Endothelial cell of hepatic sinusoid (primary cell): ENCODE measurements around the gene KIR2DL4.
"Not testable (repeated sequence)": the region's sequence is repeated elsewhere in the genome, so short reads cannot be mapped to it uniquely, and the experiment has no call there.

Experiments used
- in situ Hi-C: cut with HindIII; loops from 2 replicates; pipeline ENCODE4 v1.10.0; 2017; ENCODE audit warnings: low sequenced_read_pairs

The KIR2DL4 gene

DNA sequence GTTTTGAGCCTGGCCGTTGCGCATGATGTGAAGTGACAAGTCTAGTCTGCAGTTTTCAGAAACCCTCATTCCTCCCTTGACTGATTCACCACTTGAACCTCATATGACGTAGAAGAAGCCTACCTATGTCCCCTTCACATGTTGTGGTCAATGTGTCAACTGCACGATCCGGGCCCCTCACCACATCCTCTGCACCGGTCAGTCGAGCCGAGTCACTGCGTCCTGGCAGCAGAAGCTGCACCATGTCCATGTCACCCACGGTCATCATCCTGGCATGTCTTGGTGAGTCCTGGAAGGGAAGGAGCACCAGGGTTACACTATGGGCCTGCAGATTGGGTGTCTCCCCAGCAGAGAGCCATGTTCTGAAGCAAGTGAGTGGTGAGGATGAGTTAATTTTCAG is at the start of gene KIR2DL4:
KIR2DL4 (plus strand) TSS at position 201 of the 400 bp plus-strand sequence; CDS start at position 243, 42 bp downstream.
- in situ Hi-C loops = no loop called here

DNA sequence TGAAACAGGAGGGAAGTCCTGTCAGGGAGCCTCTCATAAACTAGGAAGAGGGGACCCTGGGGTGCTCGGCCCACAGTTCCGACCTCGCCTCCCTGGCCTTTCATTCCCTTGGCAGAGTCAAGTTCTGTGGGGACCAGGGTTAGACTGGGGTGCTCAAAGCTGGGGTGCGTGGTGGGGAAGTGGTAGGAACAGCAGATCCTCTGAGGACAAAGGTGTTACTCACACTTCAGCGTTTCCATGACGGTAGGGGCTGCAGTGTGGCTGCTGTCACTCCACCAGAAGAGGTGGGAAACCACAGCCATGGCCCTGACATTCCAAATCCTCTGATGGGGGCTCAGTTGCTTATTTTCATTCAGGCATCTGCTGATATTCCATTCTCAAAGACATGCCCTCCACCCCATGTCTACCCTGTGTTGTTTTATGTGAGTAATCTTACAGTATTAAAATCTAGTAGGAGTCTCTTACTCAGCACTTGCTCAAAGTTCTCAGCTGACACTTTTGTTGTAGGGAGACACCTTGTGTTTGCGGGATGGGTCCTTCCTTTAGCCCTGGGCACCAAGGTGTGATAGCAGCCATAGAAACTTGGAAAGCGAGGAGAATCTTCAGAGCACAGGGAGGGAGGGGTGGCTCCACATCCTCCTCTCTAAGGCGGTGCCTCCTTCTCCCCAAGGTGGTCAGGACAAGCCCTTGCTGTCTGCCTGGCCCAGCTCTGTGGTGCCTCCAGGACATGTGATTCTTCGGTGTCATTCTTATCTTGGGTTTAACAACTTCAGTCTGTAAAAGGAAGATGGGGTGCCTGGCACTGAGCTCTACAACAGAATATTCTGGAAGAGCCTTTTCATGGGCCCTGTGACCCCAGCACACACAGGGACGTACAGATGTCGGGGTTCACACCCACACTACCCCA is 47.0 kb upstream of the KIR2DL4 start:
- in situ Hi-C loops = not testable (repeated sequence)

GRCh38 chr19:54758577-54758976 is 44.8 kb upstream of the KIR2DL4 start:
- in situ Hi-C loops = not testable (repeated sequence)

DNA sequence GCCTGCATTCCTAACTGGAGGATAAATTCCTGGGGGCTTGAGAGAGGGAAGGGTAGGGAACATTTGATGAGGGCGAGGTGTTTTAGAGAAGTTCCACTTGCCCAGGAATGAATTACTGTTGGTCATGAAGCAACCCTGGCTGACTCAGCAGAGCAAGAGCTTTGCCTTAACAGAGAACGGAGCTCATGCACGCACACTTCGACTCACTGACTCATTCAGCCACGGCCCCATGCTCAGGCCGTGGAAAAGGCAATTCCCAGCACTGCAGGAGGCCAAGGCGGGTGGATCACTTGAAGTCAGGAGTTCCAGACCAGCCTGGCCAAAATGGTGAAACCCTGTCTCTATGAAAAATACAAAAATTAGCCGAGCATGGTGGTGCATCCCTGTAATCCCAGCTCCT is 39.2 kb upstream of the KIR2DL4 start:
- in situ Hi-C loops = not testable (repeated sequence)

- in situ Hi-C loops = not testable (repeated sequence)
Measured at GRCh38 chr19:54766464-54766863, 36.9 kb upstream of the KIR2DL4 start.

- in situ Hi-C loops = not testable (repeated sequence)
Measured at GRCh38 chr19:54769646-54770045, 33.8 kb upstream of the KIR2DL4 start, which contains the start of gene KIR2DL1. KIR2DL1 (plus strand) TSS chr19:54769793; CDS start chr19:54769851, 58 bp downstream.

- in situ Hi-C loops = not testable (repeated sequence)
Measured at GRCh38 chr19:54770511-54770910, 32.9 kb upstream of the KIR2DL4 start.

DNA sequence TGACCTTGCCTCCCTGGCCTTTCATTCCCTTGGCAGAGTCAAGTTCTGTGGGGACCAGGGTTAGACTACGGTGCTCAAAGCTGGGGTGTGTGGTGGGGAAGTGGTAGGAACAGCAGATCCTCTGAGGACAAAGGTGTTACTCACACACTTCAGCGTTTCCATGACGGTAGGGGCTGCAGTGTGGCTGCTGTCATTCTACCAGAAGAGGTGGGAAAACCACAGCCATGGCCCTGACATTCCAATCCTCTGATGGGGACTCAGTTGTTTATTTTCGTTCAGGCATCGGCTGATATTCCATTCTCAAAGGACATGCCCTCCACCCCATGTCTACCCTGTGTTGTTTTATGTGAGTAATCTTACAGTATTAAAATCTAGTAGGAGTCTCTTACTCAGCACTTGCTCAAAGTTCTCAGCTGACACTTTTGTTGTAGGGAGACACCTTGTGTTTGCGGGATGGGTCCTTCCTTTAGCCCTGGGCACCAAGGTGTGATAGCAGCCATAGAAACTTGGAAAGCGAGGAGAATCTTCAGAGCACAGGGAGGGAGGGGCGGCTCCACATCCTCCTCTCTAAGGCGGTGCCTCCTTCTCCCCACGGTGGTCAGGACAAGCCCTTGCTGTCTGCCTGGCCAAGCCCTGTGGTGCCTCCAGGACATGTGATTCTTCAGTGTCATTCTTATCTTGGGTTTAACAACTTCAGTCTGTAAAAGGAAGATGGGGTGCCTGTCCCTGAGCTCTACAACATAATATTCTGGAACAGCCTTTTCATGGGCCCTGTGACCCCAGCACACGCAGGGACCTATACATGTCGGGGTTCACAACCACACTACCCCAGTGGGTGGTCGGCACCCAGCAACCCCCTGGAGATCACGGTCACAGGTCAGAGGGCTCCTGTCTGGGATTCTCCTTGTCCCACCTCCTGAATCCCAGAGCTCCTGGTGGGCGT is 32.1 kb upstream of the KIR2DL4 start:
- in situ Hi-C loops = not testable (repeated sequence)

DNA sequence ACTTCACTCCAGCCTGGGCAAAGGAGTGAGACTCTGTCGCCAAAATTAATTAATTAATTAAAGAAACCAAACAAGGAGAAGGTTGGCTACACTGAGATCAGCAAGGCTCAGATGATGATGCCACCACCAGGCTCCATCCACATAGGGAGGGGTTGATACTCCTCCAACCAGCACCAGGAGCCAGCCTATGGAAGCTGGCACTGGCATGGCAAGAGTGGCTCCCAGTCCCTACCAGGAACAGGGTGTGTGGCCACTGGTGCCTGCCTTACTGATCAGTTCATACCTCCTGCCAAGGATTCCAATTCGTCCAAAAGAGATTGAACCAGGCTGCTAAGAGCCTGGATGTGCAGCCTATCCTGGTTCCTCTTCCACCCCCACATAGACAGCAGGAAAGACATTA is 30.7 kb upstream of the KIR2DL4 start:
- in situ Hi-C loops = not testable (repeated sequence)

DNA sequence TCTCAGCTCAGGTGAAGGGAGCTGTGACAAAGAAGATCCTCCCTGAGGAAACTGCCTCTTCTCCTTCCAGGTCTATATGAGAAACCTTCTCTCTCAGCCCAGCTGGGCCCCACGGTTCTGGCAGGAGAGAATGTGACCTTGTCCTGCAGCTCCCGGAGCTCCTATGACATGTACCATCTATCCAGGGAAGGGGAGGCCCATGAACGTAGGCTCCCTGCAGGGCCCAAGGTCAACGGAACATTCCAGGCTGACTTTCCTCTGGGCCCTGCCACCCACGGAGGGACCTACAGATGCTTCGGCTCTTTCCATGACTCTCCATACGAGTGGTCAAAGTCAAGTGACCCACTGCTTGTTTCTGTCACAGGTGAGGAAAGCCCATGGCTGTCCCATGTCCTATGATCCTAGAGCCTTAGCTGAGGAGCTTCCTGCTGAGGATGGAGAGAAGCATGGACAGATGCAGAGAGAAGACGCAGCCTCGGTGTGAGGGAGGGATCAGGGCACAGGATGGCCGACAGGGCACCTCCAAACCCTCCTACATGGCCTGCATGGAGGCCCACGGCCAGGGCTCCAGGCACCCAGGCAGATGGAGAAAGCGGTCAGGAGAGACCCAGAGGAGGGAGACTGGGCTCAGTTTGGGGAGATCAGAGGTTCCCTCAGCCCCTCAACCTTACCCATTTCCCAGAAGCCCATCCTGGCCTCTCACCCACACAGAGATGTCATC is 28.2 kb upstream of the KIR2DL4 start:
- in situ Hi-C loops = not testable (repeated sequence)

DNA sequence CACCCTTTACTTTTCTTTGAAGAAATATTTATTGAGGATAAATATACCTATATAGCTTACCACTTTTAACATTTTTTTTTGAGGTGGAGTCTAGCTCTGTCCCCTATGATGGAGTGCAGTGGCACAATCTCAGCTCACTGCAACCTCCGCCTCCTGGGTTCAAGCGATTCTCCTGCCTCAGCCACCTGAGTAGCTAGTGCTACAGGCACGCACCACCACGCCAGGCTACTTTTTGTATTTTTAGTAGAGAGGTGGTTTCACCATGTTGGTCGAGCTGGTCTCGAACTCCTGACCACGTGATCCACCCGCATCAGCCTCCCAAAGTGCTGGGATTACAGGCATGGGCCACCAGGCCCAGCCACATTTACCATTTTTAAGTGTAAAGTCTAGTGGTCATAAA is 27.6 kb upstream of the KIR2DL4 start:
- in situ Hi-C loops = not testable (repeated sequence)

DNA sequence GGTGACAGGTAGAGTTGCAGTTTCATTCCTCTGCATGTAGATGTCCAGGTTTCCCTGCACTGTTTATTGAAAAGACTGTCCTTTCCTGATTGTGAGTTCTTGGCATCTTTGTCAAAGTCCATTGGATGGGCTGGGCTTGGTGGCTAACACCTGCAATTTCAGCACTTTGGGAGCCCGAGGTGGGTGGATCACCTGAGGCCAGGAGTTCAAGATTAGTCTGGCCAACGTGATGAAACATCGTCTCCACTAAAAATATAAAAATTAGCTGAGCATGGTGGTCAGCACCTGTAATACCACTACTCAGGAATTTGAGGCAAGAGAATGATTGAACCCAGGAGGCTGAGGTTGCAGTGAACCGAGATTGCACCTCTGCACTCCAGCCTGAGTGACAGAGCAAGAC is 25.6 kb upstream of the KIR2DL4 start:
- in situ Hi-C loops = not testable (repeated sequence)

- in situ Hi-C loops = not testable (repeated sequence)
Measured at GRCh38 chr19:54778896-54779295, 24.5 kb upstream of the KIR2DL4 start.

DNA sequence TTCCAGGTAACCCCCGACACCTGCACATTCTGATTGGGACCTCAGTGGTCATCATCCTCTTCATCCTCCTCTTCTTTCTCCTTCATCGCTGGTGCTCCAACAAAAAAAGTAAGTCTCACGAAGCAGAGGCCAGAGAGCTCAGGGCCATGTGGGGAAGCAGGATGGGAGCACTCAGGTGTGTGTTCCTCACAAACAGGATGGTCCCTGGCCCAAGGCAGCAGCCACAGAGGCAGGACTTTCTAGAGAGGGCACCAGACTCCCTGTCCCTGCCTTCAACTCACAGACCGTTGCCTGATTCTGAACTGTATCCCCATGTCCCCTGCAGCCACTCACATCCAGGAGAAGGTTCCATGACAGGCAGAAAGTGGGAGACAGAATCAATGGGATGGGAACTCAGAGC is 20.5 kb upstream of the KIR2DL4 start:
- in situ Hi-C loops = not testable (repeated sequence)

DNA sequence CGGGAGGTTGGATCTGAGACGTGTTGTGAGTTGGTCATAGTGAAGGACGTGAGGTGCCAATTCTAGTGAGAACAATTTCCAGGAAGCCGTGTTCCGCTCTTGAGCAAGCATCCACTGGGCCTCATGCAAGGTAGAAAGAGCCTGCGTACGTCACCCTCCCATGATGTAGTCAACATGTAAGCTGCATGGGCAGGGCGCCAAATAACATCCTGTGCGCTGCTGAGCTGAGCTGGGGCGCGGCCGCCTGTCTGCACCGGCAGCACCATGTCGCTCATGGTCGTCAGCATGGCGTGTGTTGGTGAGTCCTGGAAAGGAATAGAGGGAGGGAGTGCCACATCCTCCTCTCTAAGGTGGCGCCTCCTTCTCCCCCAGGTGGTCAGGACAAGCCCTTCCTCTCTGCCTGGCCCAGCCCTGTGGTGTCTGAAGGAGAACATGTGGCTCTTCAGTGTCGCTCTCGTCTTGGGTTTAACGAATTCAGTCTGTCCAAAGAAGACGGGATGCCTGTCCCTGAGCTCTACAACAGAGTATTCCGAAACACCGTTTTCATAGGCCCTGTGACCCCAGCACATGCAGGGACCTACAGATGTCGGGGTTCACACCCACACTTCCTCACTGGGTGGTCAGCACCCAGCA is 17.2 kb upstream of the KIR2DL4 start:
- in situ Hi-C loops = not testable (repeated sequence)

GRCh38 chr19:54788154-54788553 is 15.3 kb upstream of the KIR2DL4 start:
- in situ Hi-C loops = not testable (repeated sequence)

DNA sequence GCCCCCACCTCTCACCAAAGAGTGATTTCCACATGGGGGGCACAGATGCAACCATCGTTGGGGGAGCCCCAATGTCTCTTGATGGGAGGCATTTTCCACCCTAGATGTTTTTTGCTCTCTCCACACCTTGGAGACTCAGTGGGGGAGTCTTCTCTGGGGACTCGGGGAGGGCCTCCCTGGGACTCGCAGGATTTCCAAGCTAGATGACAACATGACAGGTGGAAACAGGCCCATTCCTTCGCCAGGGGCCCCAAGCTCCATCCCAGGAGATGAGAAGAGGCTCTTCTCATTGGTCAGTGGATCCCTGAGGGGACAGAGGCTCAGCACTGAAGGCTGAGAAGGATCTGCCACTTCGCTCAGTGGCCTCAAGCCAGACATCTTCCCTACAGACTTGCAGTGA is 12.7 kb upstream of the KIR2DL4 start:
- in situ Hi-C loops = no loop called here

- in situ Hi-C loops = no loop called here
Measured at GRCh38 chr19:54791476-54791875, 11.9 kb upstream of the KIR2DL4 start.

DNA sequence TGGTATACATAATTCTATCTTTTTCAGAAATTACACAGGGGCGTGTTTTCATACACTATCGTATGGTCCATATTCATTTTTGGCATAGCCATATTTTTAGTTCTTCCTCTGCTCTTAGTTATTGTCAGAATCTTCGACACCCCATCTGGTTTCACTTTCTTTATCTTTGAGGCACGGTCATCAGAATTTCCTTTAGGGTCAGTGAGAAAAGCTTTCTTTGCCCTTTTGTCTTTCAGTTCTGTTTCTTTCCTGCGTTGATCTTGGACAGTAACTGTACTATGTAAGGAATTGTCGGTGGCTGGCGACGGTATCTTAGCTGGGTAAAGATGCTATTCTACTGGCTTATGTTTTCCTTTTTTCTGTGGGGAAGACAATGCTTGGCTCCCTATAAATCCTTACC is 10.6 kb upstream of the KIR2DL4 start:
- in situ Hi-C loops = no loop called here

- in situ Hi-C loops = no loop called here
Measured at GRCh38 chr19:54795758-54796157, 7.7 kb upstream of the KIR2DL4 start.
